Measurements from ENCODE around the gene RBM28. TPM values are rescaled to one million over a fixed set of nuclear protein-coding genes. Genes with fewer than 3 reads are reported as not detected.

RBM28 gene
- total RNA-seq, 1 donor from 2014 or later, result 20.9 TPM

DNA sequence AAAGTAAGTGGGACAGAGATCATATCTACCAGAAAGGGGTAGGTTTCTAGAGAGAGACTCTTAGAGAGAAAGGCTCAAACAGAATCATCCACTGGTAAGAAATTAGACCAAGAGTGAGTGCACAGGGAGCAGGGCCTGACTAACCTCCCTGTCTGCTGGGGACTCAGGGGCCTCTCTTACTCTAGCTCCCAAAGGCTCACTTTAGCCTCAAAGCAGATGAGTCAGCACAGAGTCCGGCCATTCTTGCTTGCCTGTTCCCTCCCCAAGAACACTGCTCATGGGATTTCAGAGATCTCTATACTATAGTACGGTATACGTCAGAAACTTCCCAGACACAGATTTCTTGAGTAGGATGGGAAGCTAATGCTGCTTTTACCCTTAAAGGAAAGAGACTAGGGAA is 32.7 kb downstream of the RBM28 start:
- DNase-seq (ENCODE audit: extremely low spot score in 2 of 2), result no peak
- peaks cover 4 to 87% of the 10 kb centered on the region in 2 donors for H3K36me3 ChIP-seq
- H3K9me3 ChIP-seq, result no peaks in the 10 kb centered on the region
- no peak overlapping the region for H3K27ac ChIP-seq
- H3K27me3 ChIP-seq, result no peaks in the 10 kb centered on the region
- no peaks in the 10 kb centered on the region for H3K4me1 ChIP-seq
- no peak overlapping the region for H3K4me3 ChIP-seq
- TF ChIP-seq, protein P1, sequence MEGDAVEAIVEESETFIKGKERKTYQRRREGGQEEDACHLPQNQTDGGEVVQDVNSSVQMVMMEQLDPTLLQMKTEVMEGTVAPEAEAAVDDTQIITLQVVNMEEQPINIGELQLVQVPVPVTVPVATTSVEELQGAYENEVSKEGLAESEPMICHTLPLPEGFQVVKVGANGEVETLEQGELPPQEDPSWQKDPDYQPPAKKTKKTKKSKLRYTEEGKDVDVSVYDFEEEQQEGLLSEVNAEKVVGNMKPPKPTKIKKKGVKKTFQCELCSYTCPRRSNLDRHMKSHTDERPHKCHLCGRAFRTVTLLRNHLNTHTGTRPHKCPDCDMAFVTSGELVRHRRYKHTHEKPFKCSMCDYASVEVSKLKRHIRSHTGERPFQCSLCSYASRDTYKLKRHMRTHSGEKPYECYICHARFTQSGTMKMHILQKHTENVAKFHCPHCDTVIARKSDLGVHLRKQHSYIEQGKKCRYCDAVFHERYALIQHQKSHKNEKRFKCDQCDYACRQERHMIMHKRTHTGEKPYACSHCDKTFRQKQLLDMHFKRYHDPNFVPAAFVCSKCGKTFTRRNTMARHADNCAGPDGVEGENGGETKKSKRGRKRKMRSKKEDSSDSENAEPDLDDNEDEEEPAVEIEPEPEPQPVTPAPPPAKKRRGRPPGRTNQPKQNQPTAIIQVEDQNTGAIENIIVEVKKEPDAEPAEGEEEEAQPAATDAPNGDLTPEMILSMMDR (IDR thresholded peaks at IDR 0.05), result no peak
- no peak for TF ChIP-seq POLR2A (IDR thresholded peaks at IDR 0.05)
- TF ChIP-seq POLR2AphosphoS5 (IDR thresholded peaks at IDR 0.05; ENCODE audit: insufficient read depth in 1 of 2, low read depth in 1 of 2), result no peak
- intact Hi-C loops (cut with DNase I), result no loop called here

DNA sequence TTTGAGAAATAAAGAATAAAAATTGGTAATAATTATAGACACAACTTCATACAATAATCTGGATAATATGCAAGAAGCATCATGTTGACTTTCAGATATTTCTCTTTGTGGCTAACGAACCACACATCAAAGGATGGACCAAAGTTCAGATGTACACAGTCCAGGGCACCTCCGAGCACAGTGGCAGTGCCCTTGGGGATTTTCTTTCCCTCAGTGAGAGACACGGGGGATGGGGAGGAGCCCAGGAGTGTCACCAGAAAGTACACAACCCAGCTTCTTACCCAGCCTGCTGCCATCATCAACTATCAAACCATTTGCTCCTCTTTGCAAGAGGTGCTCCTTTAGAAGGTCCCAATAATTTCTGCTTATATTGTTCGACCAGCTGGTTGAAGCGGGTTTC is 33.2 kb downstream of the RBM28 start:
- intact Hi-C loops (cut with DNase I), result no loop called here
- Histone ChIP-seq H3K36me3 (peaks cover 4 to 86% of the 10 kb centered on the region in 2 donors), H3K4me3 (no peak overlapping the region), H3K4me1 (no peaks in the 10 kb centered on the region), H3K27ac (no peak overlapping the region), H3K27me3 (no peaks in the 10 kb centered on the region), H3K9me3 (no peaks in the 10 kb centered on the region)
- TF ChIP-seq POLR2AphosphoS5 (IDR thresholded peaks at IDR 0.05; ENCODE audit: insufficient read depth in 1 of 2, low read depth in 1 of 2) (no peak), POLR2A (IDR thresholded peaks at IDR 0.05) (no peak)
- TF ChIP-seq, protein P1 (IDR thresholded peaks at IDR 0.05), result no peak
- no peak for DNase-seq (ENCODE audit: extremely low spot score in 2 of 2)

DNA sequence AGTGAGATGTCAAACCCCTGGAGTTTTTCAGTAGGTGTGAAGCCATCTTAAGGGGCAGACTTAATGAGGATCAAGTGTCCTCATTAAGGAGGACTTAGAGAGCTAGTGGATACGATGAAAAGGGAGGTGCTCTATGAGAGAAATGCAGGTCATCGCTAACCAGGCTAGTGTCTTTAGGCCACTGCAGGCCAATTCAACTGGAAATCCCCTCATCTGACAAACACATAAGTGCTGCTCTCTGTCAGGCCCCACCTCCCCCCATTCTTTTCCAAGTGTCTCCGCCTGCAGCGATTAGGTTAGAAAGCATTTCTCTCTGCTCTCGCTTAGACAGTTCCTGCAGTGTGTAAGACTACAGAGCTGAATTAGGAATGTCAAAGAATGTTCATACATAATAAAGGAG is 33.7 kb downstream of the RBM28 start:
- no peak overlapping the region for H3K4me3 ChIP-seq
- no peak overlapping the region for H3K27ac ChIP-seq
- H3K4me1 ChIP-seq, result no peaks in the 10 kb centered on the region
- no peak for DNase-seq (ENCODE audit: extremely low spot score in 2 of 2)
- intact Hi-C loops (cut with DNase I), result no loop called here
- TF ChIP-seq, protein P1 (IDR thresholded peaks at IDR 0.05), result no peak
- TF ChIP-seq POLR2A (IDR thresholded peaks at IDR 0.05), result no peak
- no peak for TF ChIP-seq POLR2AphosphoS5 (IDR thresholded peaks at IDR 0.05; ENCODE audit: insufficient read depth in 1 of 2, low read depth in 1 of 2)
- H3K36me3 ChIP-seq, result peaks cover 4 to 84% of the 10 kb centered on the region in 2 donors
- H3K9me3 ChIP-seq, result no peaks in the 10 kb centered on the region
- no peaks in the 10 kb centered on the region for H3K27me3 ChIP-seq

DNA sequence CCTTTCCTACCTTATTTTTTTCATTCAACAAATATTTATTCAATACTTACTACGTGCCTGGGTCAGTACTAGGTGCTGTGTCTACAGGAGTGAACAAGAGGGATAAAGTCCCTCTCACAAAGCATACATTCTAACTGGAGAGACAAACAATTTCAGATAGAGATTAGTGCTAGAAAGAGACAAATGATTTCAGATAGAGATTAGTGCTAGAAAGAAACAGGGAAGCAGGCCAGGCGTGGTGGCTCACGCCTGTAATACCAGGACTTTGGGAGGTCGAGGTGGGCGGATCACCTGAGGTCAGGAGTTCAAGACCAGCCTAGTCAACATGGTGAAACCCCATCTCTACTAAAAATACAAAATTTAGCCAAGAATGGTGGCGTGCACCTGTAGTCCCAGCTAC is 34.6 kb downstream of the RBM28 start:
- Histone ChIP-seq H3K4me1 (no peaks in the 10 kb centered on the region), H3K27me3 (no peaks in the 10 kb centered on the region), H3K9me3 (no peaks in the 10 kb centered on the region), H3K27ac (no peak overlapping the region), H3K36me3 (peaks cover 0 to 75% of the 10 kb centered on the region in 2 donors), H3K4me3 (no peak overlapping the region)
- no peak for DNase-seq (ENCODE audit: extremely low spot score in 2 of 2)
- TF ChIP-seq, protein P1 (IDR thresholded peaks at IDR 0.05), result no peak
- no peak for TF ChIP-seq POLR2A (IDR thresholded peaks at IDR 0.05)
- no peak for TF ChIP-seq POLR2AphosphoS5 (IDR thresholded peaks at IDR 0.05; ENCODE audit: insufficient read depth in 1 of 2, low read depth in 1 of 2)
- intact Hi-C loops (cut with DNase I), result no loop called here

DNA sequence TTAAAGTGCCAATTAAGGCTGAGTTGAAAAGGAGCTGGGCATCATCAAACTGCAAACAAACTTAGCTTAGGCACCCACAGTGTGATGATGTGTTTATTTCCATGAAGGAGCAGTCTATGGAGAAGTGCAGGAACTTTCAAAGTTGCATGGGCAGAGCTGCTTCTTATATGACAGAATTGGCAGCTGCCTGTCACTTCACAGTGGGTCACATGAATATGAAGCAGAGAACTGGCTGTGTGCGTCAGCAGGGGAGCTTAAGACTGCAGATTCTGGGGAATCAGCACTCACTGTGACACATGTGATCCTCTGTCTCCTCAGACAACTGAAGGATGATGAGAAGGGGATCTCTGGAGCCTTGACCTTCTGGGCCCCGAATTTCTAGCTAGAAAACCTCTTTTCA is 36.6 kb downstream of the RBM28 start:
- Histone ChIP-seq H3K27ac (no peak overlapping the region), H3K36me3 (peaks cover 0 to 62% of the 10 kb centered on the region in 2 donors), H3K9me3 (no peaks in the 10 kb centered on the region), H3K4me3 (no peak overlapping the region), H3K4me1 (no peaks in the 10 kb centered on the region), H3K27me3 (no peaks in the 10 kb centered on the region)
- no peak for DNase-seq (ENCODE audit: extremely low spot score in 2 of 2)
- TF ChIP-seq, protein P1 (IDR thresholded peaks at IDR 0.05), result no peak
- no peak for TF ChIP-seq POLR2AphosphoS5 (IDR thresholded peaks at IDR 0.05; ENCODE audit: insufficient read depth in 1 of 2, low read depth in 1 of 2)
- no peak for TF ChIP-seq POLR2A (IDR thresholded peaks at IDR 0.05)
- intact Hi-C loops (cut with DNase I), result no loop called here
